Endothelial cell (in vitro differentiated cells): ENCODE measurements around the gene MPP2. TPM values are rescaled to one million over a fixed set of nuclear protein-coding genes. Genes with fewer than 3 reads are reported as not detected.

Experiments
- DNase-seq: peaks from one replicate; pipeline ENCODE4 v3.0.0; 2021; ENCODE audit warnings: low spot score
- H3K27ac Mint-ChIP-seq: one replicate; pipeline ENCODE4 v1.8.0; 2021; ENCODE audit warnings: mixed read lengths, inconsistent platforms; ENCODE audit not compliant: unreplicated experiment
- H3K27me3 Mint-ChIP-seq: one replicate; pipeline ENCODE4 v1.8.0; 2021; ENCODE audit warnings: mild to moderate bottlenecking, moderate library complexity, mixed read lengths, inconsistent platforms; ENCODE audit not compliant: unreplicated experiment
- H3K36me3 Mint-ChIP-seq: one replicate; pipeline ENCODE4 v1.8.0; 2021; ENCODE audit warnings: mild to moderate bottlenecking, low read depth, mixed read lengths, inconsistent platforms; ENCODE audit not compliant: unreplicated experiment
- H3K4me1 Mint-ChIP-seq: one replicate; pipeline ENCODE4 v1.8.0; 2021; ENCODE audit warnings: mild to moderate bottlenecking, mixed read lengths, inconsistent platforms; ENCODE audit not compliant: unreplicated experiment
- H3K4me3 Mint-ChIP-seq: one replicate; pipeline ENCODE4 v1.8.0; 2021; ENCODE audit warnings: mild to moderate bottlenecking, mixed read lengths, inconsistent platforms; ENCODE audit not compliant: unreplicated experiment
- H3K9me3 Mint-ChIP-seq: one replicate; pipeline ENCODE4 v1.8.0; 2021; ENCODE audit warnings: mixed read lengths, inconsistent platforms; ENCODE audit not compliant: unreplicated experiment
- total RNA-seq: library from RNA; stranded (reverse); fragmentation: NEBNext Ultra II Directional; extraction: Animal tissue kit (Norgen Biotek cat#: 25700); gene quantifications from one replicate; pipeline ENCODE4 v1.2.1, GENCODE V29; 2021; ENCODE audit not compliant: unreplicated experiment
- TF ChIP-seq, protein P1 (sequence below): fragments of 200-600 bp; sonication (generic); IDR thresholded peaks from one replicate; pipeline ENCODE4 v1.5.0; 2021; ENCODE audit warnings: antibody characterized with exemption; ENCODE audit not compliant: unreplicated experiment

Gene MPP2
- total RNA-seq, 1 donor from 2014 or later = 8.4 TPM

DNA sequence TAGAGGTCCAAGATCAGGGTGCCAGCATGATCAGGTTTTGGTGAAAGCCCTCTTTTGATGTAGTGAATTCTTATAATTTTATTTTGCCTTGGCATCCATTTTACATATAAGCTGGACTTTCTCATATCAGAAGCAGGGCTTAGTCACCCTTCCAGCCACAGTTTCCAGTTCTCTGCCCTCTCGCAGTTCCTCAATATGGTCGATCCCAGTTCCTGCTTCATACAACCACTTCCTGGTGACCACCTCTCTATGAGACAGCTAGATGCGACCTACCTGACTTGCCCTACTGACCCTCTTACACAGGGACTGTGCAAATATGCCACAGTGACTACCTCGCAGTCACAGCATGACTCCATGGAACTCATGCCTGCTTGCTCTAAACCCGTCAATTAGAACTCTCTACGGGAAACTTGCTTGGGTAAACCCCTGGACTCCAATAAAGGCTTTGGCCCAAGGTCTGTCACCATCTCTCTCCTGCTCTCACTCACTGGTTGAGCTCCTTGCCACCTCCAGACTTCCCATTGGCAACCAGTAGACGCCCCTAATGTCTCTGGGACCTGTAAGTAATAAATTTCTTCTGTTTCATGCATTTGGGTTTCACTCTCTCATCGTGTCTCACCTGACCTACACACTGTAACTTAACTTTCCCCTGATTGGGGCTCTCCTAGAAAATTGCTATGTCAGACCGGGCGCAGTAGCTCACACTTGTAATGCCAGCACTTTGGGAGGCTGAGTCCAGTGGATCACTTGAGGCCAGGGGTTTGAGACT lies 38.9 kb downstream of the MPP2 start:
- Mint-ChIP-seq H3K9me3 (no peaks in the 10 kb centered on the region), H3K27ac (no peak overlapping the region), H3K4me1 (no peaks in the 10 kb centered on the region), H3K4me3 (no peak overlapping the region), H3K36me3 (no peaks in the 10 kb centered on the region), H3K27me3 (peaks cover 2% of the 10 kb centered on the region)
- no peak for DNase-seq
- TF ChIP-seq, protein P1, sequence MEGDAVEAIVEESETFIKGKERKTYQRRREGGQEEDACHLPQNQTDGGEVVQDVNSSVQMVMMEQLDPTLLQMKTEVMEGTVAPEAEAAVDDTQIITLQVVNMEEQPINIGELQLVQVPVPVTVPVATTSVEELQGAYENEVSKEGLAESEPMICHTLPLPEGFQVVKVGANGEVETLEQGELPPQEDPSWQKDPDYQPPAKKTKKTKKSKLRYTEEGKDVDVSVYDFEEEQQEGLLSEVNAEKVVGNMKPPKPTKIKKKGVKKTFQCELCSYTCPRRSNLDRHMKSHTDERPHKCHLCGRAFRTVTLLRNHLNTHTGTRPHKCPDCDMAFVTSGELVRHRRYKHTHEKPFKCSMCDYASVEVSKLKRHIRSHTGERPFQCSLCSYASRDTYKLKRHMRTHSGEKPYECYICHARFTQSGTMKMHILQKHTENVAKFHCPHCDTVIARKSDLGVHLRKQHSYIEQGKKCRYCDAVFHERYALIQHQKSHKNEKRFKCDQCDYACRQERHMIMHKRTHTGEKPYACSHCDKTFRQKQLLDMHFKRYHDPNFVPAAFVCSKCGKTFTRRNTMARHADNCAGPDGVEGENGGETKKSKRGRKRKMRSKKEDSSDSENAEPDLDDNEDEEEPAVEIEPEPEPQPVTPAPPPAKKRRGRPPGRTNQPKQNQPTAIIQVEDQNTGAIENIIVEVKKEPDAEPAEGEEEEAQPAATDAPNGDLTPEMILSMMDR = no peak

DNA sequence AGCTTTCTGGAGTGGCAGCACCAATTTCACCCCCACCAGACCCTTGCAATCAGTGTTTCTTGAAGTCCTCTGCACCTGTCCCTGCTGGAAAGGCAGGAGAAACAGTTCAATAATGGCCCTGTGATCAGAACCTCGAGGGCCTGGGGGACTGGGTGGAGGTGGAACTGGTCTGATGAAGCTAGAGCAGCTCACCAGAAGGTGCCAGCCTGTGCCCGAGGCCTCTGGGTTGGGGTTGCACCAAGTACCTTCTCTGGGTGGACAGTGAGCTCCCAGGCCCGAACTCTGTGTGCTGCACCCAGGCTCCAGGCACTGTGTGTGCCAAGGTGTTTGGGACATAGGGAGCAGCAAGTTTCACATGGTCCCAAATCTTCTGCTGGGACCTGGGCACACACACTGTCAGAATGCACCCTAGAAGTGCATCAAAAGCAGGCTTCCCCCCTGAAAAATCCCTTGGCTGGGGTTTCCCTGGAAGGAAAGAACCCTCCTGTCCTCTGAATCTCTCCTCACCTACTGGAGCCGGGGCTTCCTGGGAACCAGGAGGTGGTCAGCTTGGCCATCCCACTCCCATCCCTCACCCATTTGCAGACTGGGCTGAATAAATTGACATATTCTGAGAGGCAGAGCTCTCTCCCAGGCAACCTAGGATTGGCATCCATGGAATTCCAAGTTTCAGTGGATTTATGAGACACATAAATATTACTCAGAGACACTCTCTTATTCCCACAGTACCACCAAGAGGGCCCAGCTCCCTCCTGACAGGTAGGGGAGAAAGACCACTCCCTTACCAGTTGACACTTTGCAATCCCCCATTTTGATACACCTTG lies 43.0 kb downstream of the MPP2 start:
- H3K27ac Mint-ChIP-seq = no peak overlapping the region
- H3K4me1 Mint-ChIP-seq = peaks cover 28% of the 10 kb centered on the region

DNA sequence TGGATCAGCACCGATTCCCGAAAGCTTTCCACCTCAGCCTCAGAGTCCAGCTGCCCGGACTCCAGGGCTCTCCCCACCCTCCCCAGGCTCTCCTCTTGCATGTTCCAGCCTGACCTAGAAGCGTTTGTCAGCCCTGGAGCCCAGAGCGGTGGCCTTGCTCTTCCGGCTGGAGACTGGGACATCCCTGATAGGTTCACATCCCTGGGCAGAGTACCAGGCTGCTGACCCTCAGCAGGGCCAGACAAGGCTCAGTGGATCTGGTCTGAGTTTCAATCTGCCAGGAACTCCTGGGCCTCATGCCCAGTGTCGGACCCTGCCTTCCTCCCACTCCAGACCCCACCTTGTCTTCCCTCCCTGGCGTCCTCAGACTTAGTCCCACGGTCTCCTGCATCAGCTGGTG lies 45.4 kb downstream of the MPP2 start:
- peaks cover 52% of the 10 kb centered on the region for H3K4me1 Mint-ChIP-seq
- no peaks in the 10 kb centered on the region for H3K9me3 Mint-ChIP-seq
- no peak overlapping the region for H3K4me3 Mint-ChIP-seq
- peaks cover 2% of the 10 kb centered on the region for H3K27me3 Mint-ChIP-seq
- DNase-seq = no peak
- no peaks in the 10 kb centered on the region for H3K36me3 Mint-ChIP-seq
- H3K27ac Mint-ChIP-seq = no peak overlapping the region
- TF ChIP-seq, protein P1 = no peak

More for the DNA sequence above, 43.0 kb downstream of the MPP2 start:
- TF ChIP-seq, protein P1 = no peak
- Mint-ChIP-seq H3K27me3 (peaks cover 2% of the 10 kb centered on the region), H3K36me3 (no peaks in the 10 kb centered on the region), H3K4me3 (no peak overlapping the region), H3K9me3 (no peaks in the 10 kb centered on the region)
- DNase-seq = no peak

DNA sequence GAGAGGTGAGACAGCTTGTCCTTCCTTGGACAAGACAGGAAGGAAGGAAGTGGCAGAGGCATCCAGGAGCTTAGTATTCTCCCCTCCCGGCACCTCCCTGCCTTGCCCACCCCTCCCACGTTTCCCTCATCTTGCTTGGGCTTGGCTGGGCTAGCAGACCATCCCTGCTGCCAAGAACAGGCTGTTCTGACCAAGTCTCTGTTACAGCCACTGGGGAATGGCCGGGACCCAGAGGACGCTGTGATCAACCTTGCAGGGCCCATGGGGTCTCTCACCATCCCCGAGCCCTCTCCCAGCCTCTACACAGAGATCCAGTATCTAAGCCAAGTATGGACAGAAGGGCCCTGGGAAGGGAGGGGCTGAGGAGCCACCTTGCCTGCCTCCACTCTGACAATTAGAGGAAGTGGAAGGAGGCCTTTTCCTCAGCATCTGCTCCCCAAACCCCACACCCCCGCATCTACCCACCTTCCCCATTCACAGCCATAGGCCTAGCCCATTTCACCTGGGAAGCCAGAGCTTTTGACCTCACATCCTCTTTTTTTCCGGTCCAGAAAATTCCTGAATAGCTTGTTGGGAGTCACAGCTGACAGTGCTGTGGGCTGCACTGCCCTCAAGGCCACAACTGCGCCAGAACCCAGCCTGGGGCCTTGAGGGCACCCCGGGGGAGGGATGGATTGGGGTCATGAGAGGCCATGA lies 46.3 kb downstream of the MPP2 start:
- H3K4me3 Mint-ChIP-seq = peak overlapping the region; percentile 59
- H3K9me3 Mint-ChIP-seq = no peaks in the 10 kb centered on the region
- H3K27ac Mint-ChIP-seq = peak overlapping the region; percentile 91
- peaks cover 53% of the 10 kb centered on the region for H3K4me1 Mint-ChIP-seq
- peak; percentile 31 for DNase-seq
- TF ChIP-seq, protein P1 = no peak
- no peaks in the 10 kb centered on the region for H3K36me3 Mint-ChIP-seq
- H3K27me3 Mint-ChIP-seq = peaks cover 2% of the 10 kb centered on the region
